ENCODE data around the gene CRABP2.

The CRABP2 gene

GRCh38 chr1:156676820-156677615 is 28.4 kb downstream of the CRABP2 start, which contains the start of gene NES:
NES (minus strand) TSS chr1:156677407; CDS start chr1:156677264, 143 bp downstream.
- TF ChIP-seq, protein P1, sequence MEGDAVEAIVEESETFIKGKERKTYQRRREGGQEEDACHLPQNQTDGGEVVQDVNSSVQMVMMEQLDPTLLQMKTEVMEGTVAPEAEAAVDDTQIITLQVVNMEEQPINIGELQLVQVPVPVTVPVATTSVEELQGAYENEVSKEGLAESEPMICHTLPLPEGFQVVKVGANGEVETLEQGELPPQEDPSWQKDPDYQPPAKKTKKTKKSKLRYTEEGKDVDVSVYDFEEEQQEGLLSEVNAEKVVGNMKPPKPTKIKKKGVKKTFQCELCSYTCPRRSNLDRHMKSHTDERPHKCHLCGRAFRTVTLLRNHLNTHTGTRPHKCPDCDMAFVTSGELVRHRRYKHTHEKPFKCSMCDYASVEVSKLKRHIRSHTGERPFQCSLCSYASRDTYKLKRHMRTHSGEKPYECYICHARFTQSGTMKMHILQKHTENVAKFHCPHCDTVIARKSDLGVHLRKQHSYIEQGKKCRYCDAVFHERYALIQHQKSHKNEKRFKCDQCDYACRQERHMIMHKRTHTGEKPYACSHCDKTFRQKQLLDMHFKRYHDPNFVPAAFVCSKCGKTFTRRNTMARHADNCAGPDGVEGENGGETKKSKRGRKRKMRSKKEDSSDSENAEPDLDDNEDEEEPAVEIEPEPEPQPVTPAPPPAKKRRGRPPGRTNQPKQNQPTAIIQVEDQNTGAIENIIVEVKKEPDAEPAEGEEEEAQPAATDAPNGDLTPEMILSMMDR (IDR thresholded peaks at IDR 0.05; ENCODE audit: low read depth, low read length): no peak
- H3K4me3 ChIP-seq (ENCODE audit: low read depth, low read length): peak within 1 kb of the TSS; percentile 65

GRCh38 chr1:156676114-156676819 is 29.1 kb downstream of the CRABP2 start:
- TF ChIP-seq, protein P1 (IDR thresholded peaks at IDR 0.05; ENCODE audit: low read depth, low read length): no peak
- peak overlapping the region; percentile 65 for H3K4me3 ChIP-seq (ENCODE audit: low read depth, low read length)

DNA sequence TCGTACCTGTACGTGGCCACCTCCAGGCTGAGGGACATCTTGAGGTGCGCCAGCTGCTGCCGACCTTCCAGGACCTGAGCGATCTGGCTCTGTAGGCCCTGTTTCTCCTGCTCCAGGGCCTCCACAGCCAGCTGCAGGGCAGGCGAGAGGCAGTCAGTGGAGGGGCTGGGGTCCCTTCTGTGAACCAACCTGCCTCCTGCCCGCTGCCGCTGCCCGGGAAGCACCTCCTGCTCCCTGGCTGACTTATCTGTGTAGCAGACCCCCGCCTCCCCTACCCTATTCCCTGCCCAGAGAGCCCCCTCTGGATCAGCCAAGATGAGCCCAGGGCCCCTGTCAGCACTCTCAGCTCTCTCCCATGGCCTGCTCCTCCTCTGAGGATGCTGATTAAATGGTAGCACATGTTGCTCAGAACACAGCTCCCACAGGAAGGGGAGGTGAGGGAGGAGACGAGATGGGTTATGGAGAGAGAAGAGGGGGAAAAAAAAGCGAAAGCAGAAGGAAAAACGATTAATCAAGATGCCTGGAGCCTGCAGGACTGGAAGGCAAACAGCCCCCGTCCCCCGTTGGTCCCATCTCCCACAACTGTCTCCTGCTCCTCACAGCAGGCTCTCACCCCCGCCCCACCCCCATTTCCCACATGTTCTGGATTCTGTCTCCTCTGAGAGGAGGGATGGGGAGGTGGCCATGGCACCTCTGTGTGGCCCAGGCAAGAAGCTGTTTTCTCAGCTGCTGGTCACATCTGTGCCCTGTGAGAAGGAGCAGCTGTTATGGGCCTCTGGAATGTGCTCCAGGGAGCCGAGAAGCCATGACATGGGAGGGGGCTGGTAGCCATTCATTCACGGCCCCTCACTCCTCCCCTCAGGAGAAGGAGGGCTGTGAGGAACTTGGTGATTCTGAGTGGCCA is 29.9 kb downstream of the CRABP2 start:
- TF ChIP-seq, protein P1 (IDR thresholded peaks at IDR 0.05; ENCODE audit: low read depth, low read length): no peak
- peak overlapping the region; percentile 65 for H3K4me3 ChIP-seq (ENCODE audit: low read depth, low read length)

GRCh38 chr1:156673387-156674121 is 31.8 kb downstream of the CRABP2 start:
- no peak overlapping the region for H3K4me3 ChIP-seq (ENCODE audit: low read depth, low read length)
- TF ChIP-seq, protein P1 (IDR thresholded peaks at IDR 0.05; ENCODE audit: low read depth, low read length): no peak

GRCh38 chr1:156671804-156672203 is 33.6 kb downstream of the CRABP2 start:
- TF ChIP-seq, protein P1 (IDR thresholded peaks at IDR 0.05; ENCODE audit: low read depth, low read length): no peak
- H3K4me3 ChIP-seq (ENCODE audit: low read depth, low read length): no peak overlapping the region

DNA sequence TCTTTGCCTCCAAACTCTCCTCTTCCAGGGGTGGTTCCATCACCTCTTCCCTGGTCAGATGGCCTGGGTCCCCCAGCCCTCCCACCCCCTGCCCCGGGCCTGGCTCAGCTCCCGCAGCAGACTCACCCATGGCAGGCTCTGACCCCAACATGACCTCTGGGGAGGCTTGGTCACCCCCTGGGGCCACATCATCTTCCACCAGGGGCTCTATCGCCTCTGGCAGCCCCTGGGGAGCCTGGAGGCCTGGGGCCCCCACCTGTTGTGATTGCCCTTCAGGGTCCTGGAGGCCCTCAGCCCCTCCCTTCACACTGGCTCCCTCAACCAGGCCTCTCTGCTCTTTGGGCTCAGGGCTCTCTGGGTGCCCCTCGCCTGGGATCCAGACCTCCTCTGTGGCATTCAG is 34.6 kb downstream of the CRABP2 start:
- TF ChIP-seq, protein P1 (IDR thresholded peaks at IDR 0.05; ENCODE audit: low read depth, low read length): no peak
- no peak overlapping the region for H3K4me3 ChIP-seq (ENCODE audit: low read depth, low read length)

Measured in WI38 (cell line).